ENCODE data around the gene SMC2. TPM values are rescaled to one million over a fixed set of nuclear protein-coding genes. Genes with fewer than 3 reads are reported as not detected.

The SMC2 gene
- total RNA-seq (10 to 100 TPM in 8 of 9 donors, 1 to 10 TPM in 1; 9.0 to 22.9 (median 16.2) TPM), polyA plus RNA-seq (1 to 10 TPM; 1.9 to 9.9 TPM)
- long read RNA-seq, donor 1, partial matches to known transcripts, result 18 of 23 reads
- long read RNA-seq, donor 1, other reads (novel, unspliced or antisense), result 5 of 23 reads
- long read RNA-seq, donor 2, partial matches to known transcripts, result 19 of 27 reads
- long read RNA-seq, donor 2, other reads (novel, unspliced or antisense), result 8 of 27 reads
- long read RNA-seq, donor 3, full-length matches to known transcripts, result 1 of 28 reads
- long read RNA-seq, donor 3, partial matches to known transcripts, result 15 of 28 reads
- long read RNA-seq, donor 3, other reads (novel, unspliced or antisense), result 12 of 28 reads

DNA sequence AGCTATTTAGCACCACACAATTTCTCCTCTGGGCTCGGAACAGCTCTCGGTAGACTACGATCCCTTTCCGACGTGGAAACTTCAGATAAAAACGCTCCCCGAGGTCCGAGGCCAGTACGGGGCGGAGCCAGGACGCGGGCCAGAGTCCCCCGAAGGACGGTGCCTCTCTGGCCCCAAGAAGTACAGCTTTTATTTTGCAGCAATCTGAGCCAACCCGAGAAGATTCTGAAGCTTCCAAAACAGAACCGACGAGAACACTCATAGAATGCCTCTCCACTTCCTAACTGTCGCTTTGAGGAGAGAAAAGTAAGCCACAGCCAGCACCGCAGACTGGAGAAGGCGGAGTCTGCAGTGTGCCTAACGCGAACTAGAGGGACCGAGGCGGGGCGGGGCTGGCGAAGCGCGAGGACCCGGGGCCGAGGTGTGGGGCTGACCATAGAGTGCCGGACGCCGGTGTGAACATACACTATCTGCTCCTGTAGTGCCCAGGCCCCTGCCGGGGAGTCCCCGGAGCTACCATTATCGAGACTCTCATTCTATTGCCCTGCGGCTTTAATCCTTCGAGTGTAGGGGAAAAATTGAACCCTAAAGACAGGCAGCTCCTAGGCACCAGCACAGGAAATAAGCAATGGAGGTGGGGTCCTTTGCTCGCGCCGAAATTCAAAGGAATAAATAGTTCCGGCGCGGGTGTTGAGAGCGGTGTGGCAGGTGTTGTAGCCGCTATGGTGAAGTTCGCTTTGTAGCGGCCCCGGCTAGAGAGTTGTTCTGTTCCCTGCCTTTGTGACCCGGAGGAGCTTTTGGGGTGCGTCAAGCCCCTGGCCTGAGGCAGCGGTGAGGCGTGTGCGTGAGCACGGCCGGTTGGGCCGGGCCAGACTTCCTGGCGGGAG lies at the start of gene SMC2:
Gene SMC2 (plus strand): TSS at position 663 of the 887 bp plus-strand sequence. CDS start 1,076 bp downstream, outside the sequence.
- peak; percentile 92 to 96 (median 95) for DNase-seq
- TF ChIP-seq, protein P1, sequence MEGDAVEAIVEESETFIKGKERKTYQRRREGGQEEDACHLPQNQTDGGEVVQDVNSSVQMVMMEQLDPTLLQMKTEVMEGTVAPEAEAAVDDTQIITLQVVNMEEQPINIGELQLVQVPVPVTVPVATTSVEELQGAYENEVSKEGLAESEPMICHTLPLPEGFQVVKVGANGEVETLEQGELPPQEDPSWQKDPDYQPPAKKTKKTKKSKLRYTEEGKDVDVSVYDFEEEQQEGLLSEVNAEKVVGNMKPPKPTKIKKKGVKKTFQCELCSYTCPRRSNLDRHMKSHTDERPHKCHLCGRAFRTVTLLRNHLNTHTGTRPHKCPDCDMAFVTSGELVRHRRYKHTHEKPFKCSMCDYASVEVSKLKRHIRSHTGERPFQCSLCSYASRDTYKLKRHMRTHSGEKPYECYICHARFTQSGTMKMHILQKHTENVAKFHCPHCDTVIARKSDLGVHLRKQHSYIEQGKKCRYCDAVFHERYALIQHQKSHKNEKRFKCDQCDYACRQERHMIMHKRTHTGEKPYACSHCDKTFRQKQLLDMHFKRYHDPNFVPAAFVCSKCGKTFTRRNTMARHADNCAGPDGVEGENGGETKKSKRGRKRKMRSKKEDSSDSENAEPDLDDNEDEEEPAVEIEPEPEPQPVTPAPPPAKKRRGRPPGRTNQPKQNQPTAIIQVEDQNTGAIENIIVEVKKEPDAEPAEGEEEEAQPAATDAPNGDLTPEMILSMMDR (IDR thresholded peaks at IDR 0.05), result no peak
- TF ChIP-seq POLR2A (IDR thresholded peaks at IDR 0.05), result peak in 1 of 2 donors; percentile 79
- WGBS, 4 donors, result 0% methylated on average over 47 to 58 of the region's 58 CpGs
- peaks cover 2 to 38% (median 19%) of the 10 kb centered on the region in 12 donors for H3K4me1 ChIP-seq
- ATAC-seq, result peak; percentile 95 to 98 (median 97)
- intact Hi-C loops (cut with DNase I), result loop anchor here in 2 of 10 donors (10.0 kb wide), 1 partner anchor 651 kb away; the partner anchor contains the start of gene NIPSNAP3A (in 2 of the 2)
- H3K36me3 ChIP-seq, result no peaks in the 10 kb centered on the region
- peak within 1 kb of the TSS; percentile 45 to 89 (median 68) for H3K4me3 ChIP-seq
- peak within 1 kb of the TSS; percentile 82 to 99 (median 94) for H3K27ac ChIP-seq
- no peaks in the 10 kb centered on the region for H3K9me3 ChIP-seq
- H3K27me3 ChIP-seq, result no peaks in the 10 kb centered on the region

DNA sequence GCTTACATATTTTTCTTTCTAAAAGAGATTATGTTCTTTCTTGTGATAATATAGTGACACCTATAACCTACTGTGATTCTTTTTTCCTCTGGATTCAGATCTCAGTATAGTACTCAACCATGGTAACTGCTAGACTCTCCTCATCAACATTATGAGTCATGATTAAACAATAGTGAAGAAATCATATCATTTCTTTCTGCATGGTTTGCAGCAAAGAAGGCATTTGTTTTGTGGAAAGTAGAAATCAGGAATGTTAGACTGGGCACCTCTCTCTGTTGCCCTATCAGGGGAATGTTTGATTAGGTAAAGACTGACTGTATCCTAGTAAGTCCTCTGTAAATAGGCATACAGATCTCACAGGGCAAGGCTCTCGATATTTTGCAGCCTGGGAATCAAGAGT lies 25.6 kb upstream of the SMC2 start:
- no peak for TF ChIP-seq POLR2A (IDR thresholded peaks at IDR 0.05)
- TF ChIP-seq, protein P1 (IDR thresholded peaks at IDR 0.05), result no peak
- 79 to 86% (median 81%) methylated on average over 1 of the region's 1 CpG for WGBS, 4 donors

DNA sequence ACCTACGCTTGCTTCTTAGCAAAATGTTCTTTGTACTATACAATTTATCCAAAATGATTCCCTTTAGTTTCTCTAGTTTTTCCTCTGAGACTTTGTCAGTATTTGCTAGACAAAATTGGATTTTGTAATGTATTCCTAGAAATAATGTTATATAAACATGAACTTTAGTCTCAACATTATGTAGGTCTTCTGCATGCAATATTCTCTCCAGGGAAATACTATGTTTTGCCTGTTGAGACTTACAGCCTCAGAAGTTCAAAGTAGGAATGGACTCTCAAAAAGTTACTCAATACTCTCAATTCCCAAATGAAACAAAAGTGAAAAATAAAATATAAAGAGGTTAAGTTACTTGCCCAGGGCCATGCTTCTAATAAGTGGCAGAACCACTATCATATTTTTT lies 24.8 kb upstream of the SMC2 start:
- no peak for TF ChIP-seq POLR2A (IDR thresholded peaks at IDR 0.05)
- TF ChIP-seq, protein P1 (IDR thresholded peaks at IDR 0.05), result no peak
- peaks cover 0 to 11% (median 0%) of the 10 kb centered on the region in 12 donors for H3K4me1 ChIP-seq
- no peak overlapping the region for H3K4me3 ChIP-seq
- no peaks in the 10 kb centered on the region for H3K9me3 ChIP-seq
- WGBS, 4 donors, result 88 to 95% (median 92%) methylated on average over 1 of the region's 1 CpG
- no peaks in the 10 kb centered on the region for H3K36me3 ChIP-seq
- no peak for DNase-seq
- no peak overlapping the region for H3K27ac ChIP-seq
- ATAC-seq, result no peak
- H3K27me3 ChIP-seq, result no peaks in the 10 kb centered on the region
- intact Hi-C loops (cut with DNase I), result no loop called here

More for the DNA sequence above, 25.6 kb upstream of the SMC2 start:
- Histone ChIP-seq H3K27me3 (no peaks in the 10 kb centered on the region), H3K27ac (no peak overlapping the region), H3K9me3 (no peaks in the 10 kb centered on the region), H3K4me3 (no peak overlapping the region), H3K4me1 (peaks cover 0 to 6% (median 0%) of the 10 kb centered on the region in 12 donors), H3K36me3 (no peaks in the 10 kb centered on the region)
- ATAC-seq, result no peak
- intact Hi-C loops (cut with DNase I), result no loop called here
- no peak for DNase-seq

DNA sequence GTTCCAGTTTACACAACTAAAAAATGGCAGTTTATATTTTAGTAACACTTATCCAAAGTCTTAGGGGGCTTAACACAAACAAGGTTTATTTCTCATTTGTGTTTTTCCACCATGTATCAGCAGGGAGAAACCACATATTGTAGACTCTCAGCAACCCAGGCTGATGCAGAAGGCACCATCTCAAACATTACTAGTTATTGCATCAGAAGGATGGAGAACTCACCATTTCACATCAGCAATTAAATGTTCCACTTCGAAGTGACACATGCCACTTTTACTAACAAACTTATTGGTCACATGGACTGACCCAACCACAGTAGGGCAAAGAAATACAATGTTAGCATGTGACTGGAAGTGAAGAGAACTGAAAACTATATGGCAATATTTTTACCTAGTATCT lies 22.5 kb upstream of the SMC2 start:
- DNase-seq (no peak), ATAC-seq (no peak)
- Histone ChIP-seq H3K36me3 (no peaks in the 10 kb centered on the region), H3K4me1 (peaks cover 0 to 11% (median 0%) of the 10 kb centered on the region in 12 donors), H3K27me3 (no peaks in the 10 kb centered on the region), H3K27ac (no peak overlapping the region), H3K4me3 (no peak overlapping the region), H3K9me3 (no peaks in the 10 kb centered on the region)
- 73 to 100% (median 89%) methylated on average over 1 of the region's 1 CpG for WGBS, 4 donors
- TF ChIP-seq POLR2A (IDR thresholded peaks at IDR 0.05), result no peak
- TF ChIP-seq, protein P1 (IDR thresholded peaks at IDR 0.05), result no peak
- intact Hi-C loops (cut with DNase I), result no loop called here

All from heart left ventricle (tissue), 16 donors.